ENCODE results near the gene ATP9B.

GRCh38 chr18:79100944-79101343 lies 31.8 kb downstream of the ATP9B start:
- TF ChIP-seq, protein P1, sequence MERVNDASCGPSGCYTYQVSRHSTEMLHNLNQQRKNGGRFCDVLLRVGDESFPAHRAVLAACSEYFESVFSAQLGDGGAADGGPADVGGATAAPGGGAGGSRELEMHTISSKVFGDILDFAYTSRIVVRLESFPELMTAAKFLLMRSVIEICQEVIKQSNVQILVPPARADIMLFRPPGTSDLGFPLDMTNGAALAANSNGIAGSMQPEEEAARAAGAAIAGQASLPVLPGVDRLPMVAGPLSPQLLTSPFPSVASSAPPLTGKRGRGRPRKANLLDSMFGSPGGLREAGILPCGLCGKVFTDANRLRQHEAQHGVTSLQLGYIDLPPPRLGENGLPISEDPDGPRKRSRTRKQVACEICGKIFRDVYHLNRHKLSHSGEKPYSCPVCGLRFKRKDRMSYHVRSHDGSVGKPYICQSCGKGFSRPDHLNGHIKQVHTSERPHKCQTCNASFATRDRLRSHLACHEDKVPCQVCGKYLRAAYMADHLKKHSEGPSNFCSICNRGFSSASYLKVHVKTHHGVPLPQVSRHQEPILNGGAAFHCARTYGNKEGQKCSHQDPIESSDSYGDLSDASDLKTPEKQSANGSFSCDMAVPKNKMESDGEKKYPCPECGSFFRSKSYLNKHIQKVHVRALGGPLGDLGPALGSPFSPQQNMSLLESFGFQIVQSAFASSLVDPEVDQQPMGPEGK (CRISPR knock-in tag; IDR thresholded peaks at IDR 0.05; ENCODE audit: borderline replicate concordance): no peak
- TF ChIP-seq TCF4 (CRISPR knock-in tag; IDR thresholded peaks at IDR 0.05; ENCODE audit: borderline replicate concordance) (no peak), BACH2 (CRISPR knock-in tag; IDR thresholded peaks at IDR 0.05; ENCODE audit: borderline replicate concordance) (no peak), OSR1 (CRISPR knock-in tag; IDR thresholded peaks at IDR 0.05) (no peak), CSDC2 (CRISPR knock-in tag; IDR thresholded peaks at IDR 0.05) (no peak), ESRRG (CRISPR knock-in tag; IDR thresholded peaks at IDR 0.05) (no peak), SNAI2 (CRISPR knock-in tag; IDR thresholded peaks at IDR 0.05) (no peak), RARB (CRISPR knock-in tag; IDR thresholded peaks at IDR 0.05) (no peak), ZNF70 (CRISPR knock-in tag; IDR thresholded peaks at IDR 0.05) (no peak), ZNF8 (CRISPR knock-in tag; IDR thresholded peaks at IDR 0.05) (no peak)
